Neural cell (in vitro differentiated cells): ENCODE measurements around the gene NACC2.

ENCODE experiments used
- CTCF ChIP-seq: fragments of 450-650 bp; IDR thresholded peaks from 2 replicates; pipeline ENCODE4 v1.5.1; 2014; ENCODE audit warnings: antibody characterized with exemption, mild to moderate bottlenecking, moderate library complexity; ENCODE audit not compliant: poor library complexity, severe bottlenecking
- EP300 ChIP-seq: fragments of 450-650 bp; conservative IDR thresholded peaks from 2 replicates; pipeline ENCODE4 v1.6.1; 2014; ENCODE audit warnings: antibody characterized with exemption, mild to moderate bottlenecking, moderate library complexity; ENCODE audit not compliant: poor library complexity, severe bottlenecking
- EZH2 ChIP-seq: fragments of 200-600, 300-800 bp; shearing (Covaris generic), sonication (generic); IDR thresholded peaks from 2 replicates; pipeline ENCODE4 v1.6.1; 2014; ENCODE audit warnings: antibody characterized with exemption, low read length, borderline replicate concordance, mild to moderate bottlenecking; ENCODE audit not compliant: insufficient read depth, poor library complexity, severe bottlenecking
- POLR2AphosphoS5 ChIP-seq: IDR thresholded peaks from 2 replicates; pipeline ENCODE4 v1.6.1; 2012
- RAD21 ChIP-seq: fragments of 450-650 bp; conservative IDR thresholded peaks from 2 replicates; pipeline ENCODE4 v1.6.1; 2014; ENCODE audit warnings: antibody characterized with exemption, mild to moderate bottlenecking, moderate library complexity
- TF ChIP-seq, protein P1 (sequence below): IDR thresholded peaks from 2 replicates; pipeline ENCODE4 v1.6.1; 2012; ENCODE audit warnings: borderline replicate concordance

GRCh38 chr9:136075881-136076678 is 19.0 kb downstream of the NACC2 start:
- TF ChIP-seq POLR2AphosphoS5: no peak
- TF ChIP-seq, protein P1, sequence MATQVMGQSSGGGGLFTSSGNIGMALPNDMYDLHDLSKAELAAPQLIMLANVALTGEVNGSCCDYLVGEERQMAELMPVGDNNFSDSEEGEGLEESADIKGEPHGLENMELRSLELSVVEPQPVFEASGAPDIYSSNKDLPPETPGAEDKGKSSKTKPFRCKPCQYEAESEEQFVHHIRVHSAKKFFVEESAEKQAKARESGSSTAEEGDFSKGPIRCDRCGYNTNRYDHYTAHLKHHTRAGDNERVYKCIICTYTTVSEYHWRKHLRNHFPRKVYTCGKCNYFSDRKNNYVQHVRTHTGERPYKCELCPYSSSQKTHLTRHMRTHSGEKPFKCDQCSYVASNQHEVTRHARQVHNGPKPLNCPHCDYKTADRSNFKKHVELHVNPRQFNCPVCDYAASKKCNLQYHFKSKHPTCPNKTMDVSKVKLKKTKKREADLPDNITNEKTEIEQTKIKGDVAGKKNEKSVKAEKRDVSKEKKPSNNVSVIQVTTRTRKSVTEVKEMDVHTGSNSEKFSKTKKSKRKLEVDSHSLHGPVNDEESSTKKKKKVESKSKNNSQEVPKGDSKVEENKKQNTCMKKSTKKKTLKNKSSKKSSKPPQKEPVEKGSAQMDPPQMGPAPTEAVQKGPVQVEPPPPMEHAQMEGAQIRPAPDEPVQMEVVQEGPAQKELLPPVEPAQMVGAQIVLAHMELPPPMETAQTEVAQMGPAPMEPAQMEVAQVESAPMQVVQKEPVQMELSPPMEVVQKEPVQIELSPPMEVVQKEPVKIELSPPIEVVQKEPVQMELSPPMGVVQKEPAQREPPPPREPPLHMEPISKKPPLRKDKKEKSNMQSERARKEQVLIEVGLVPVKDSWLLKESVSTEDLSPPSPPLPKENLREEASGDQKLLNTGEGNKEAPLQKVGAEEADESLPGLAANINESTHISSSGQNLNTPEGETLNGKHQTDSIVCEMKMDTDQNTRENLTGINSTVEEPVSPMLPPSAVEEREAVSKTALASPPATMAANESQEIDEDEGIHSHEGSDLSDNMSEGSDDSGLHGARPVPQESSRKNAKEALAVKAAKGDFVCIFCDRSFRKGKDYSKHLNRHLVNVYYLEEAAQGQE: no peak
- no peak for TF ChIP-seq CTCF
- no peak for TF ChIP-seq EZH2
- TF ChIP-seq EP300: no peak
- TF ChIP-seq RAD21: no peak
